ENCODE results near the gene GMEB2.
"Not testable (repeated sequence)": the region's sequence is repeated elsewhere in the genome, so short reads cannot be mapped to it uniquely, and the experiment has no call there.

GMEB2 gene

DNA sequence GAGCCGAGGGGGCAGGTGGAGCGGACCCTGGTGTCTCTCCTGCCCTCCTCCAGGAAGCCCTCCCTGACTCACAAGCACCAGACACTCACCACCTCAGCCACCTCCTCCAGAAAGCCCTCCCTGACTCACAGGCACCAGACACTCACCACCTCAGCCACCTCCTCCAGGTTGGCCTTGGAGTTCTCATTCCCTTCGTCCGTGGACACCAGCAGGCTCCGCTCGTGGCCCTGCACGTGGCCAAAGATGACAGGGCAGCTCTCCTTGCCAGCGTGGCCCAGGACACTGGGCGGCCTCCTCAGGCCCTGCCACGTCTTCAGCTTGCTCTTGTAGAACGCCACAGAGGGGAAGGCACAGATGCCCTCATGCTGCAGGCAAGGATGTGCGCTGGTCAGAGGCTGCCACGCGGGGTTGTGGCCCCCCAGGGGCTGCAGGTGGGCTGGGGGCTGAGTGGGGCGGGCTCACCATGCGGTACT lies 66.5 kb downstream of the GMEB2 start:
- DNase-seq (ENCODE audit: low spot score) = no peak

DNA sequence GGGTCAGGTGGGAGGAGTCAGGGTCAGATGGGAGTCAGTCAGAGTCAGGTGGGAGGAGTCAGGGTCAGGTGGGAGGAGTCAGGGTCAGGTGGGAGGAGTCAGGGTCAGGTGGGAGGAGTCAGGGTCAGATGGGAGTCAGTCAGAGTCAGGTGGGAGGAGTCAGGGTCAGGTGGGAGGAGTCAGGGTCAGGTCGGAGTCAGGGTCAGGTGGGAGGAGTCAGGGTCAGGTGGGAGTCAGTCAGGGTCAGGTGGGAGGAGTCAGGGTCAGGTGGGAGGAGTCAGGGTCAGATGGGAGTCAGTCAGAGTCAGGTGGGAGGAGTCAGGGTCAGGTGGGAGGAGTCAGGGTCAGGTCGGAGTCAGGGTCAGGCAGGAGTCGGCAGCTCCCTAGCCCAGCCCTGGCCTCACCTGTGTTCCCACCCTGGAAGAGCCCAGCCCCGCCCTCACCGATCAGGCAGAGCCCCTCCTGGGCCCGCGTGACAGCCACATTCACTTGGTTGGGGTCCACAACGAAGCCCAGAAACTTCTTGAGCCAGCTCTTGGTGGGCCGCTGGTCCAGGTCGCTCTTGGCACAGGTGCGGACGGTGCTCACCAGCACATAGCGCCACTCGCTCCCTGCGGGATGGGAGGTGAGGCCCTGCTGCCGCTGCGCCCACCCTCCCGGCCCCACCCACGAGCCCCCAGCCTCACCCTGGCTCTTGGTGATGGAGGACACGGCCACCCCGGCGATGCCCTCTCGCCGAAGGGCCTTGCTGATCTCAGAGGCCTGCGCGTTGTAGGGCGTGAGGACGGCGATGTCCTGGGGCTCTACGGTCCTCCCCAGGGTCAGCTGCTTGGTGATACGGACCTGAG lies 67.2 kb downstream of the GMEB2 start:
- DNase-seq (ENCODE audit: low spot score) = not testable (repeated sequence)

DNA sequence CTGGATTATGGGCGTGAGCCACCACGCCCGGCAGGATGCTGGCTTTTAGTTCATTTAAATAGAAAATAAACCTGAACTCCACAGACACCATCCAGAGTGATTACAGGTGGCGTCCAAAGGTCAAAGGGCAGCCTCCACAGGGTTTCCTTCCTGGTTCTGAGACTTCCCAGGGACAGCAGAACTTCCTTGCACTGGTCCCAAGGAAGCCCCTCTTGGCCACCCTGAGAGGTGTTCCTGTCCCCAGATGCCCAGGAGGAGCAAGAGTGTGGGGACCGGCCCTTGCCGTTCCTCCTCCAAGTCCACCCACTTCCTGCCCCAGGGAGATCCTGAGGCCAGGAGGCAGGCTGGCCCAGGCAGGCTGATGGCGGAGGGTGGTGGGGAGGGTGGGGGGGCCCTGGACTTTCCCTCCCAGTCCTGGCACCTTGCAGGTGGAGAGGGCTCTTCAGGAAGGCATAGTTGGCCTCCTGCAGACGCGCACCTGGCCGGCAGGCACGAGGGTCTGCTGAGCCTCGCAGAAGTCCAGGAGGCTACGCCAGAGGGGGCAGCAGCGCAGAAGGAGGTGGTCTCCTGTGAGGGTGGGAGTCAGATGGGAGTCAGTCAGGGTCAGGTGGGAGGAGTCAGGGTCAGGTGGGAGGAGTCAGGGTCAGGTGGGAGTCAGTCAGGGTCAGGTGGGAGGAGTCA lies 68.0 kb downstream of the GMEB2 start:
- DNase-seq (ENCODE audit: low spot score) = no peak

DNA sequence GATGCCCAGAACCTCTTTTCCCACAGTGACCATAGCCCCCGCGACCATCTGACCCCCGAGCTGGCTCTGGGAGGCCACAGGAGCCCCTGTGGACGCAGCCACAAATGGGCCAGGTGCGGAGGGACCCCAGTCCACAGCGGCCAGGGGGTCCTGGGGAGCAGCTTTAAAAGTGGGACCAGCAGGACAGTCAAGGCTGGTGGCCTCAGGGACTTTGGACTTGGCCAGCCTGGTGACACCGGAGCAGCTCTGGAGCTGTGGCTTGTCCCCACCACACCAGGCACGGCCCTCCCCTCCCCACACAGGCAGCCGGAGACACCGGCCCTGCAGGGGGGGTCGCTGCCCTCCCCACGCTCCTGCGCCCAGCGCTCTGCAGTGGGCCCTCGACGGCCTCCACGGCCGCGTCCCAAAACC lies 69.4 kb downstream of the GMEB2 start:
- no peak for DNase-seq (ENCODE audit: low spot score)

DNA sequence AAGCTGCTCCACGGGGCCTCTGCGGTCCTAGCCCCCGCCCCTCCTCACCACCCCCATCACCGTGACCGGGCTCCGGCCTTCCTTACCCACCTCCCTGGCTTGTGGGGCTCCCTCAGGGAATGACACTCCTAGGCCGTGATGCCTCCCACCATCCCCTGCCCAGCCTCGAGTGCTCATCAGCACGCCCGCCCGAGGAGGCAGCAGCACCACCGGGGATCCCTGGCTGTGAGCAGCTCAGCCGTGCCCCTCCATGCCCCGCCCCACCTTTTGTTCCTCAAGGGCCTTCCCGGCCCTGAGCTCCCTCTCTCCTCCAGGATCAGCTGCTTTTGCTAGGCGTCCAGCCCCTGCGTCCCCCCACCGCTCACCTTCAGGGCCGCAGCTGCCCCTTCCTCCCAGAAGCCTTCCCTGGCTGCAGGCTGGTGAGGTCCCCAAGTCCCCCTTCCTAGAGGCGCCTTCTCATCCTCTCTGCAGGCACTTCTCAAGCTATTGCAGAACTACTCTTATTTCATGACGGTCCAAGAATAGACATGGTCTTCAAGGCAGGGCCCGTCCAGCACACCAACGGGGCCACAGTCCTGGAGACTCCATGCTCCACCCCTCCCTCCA lies 69.9 kb downstream of the GMEB2 start:
- DNase-seq (ENCODE audit: low spot score) = no peak

DNA sequence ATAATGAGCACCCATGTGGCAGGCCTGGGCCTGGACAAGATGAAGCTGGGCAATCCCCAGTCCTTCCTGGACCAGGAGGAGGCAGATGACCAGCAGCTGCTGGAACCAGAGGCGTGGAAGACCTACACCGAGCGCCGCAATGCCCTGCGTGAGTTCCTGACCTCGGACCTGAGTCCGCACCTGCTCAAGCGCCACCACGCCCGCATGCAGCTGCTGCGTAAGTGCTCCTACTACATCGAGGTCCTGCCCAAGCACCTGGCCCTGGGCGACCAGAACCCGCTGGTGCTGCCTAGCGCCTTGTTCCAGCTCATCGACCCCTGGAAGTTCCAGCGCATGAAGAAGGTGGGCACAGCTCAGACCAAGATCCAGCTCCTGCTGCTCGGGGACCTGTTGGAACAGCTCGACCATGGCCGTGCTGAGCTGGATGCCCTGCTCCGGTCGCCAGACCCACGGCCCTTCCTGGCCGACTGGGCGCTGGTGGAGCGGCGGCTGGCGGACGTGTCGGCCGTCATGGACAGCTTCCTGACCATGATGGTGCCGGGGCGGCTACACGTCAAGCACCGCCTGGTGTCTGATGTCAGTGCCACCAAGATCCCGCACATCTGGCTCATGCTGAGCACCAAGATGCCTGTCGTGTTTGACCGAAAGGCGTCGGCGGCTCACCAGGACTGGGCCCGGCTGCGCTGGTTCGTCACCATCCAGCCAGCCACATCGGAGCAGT lies 71.1 kb downstream of the GMEB2 start:
- DNase-seq (ENCODE audit: low spot score) = no peak

DNA sequence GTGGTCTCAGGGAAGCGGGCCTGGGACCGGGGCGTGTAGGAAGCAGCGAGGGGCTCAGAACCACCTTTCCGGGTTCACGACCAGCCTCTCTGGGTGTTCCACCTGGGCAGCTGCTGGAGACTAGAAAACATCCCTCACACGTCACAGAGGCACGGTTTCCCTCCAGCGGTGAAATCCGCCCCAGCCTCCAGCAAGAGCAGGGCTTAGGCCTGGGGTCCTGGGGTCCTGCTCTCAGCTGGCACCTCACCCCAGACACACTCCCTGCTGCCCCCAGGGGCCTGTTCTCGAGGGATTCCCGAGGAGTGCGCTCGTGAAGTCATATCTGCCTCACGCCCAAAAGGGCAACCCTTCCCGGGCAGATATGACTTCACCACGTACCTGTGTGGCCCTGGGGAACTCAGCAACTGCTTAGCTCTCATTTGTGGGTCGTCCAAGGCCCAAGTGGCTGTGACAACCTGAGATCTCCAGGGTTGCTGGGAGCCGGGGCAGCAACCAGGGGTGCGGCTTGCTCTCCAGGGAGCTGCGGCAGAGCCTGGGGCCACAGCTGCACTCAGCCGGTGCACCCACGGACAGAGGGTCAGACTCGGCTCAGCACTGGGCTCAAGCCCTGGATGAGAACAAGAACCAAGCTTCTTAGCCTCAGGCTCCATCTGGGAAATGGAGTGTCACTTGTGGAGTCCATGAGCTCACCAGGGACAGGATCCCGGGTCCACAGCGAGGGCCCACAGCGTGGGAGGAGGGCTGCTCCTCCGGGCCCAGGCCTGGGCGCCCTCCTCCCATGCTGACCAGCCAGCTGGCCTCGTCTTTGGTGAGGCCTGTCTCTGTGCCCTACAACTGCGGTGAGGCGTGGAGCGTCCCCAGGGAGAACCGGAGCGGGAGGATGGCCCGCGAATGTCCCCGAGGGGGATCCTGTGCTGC lies 72.3 kb downstream of the GMEB2 start:
- no peak for DNase-seq (ENCODE audit: low spot score)

DNA sequence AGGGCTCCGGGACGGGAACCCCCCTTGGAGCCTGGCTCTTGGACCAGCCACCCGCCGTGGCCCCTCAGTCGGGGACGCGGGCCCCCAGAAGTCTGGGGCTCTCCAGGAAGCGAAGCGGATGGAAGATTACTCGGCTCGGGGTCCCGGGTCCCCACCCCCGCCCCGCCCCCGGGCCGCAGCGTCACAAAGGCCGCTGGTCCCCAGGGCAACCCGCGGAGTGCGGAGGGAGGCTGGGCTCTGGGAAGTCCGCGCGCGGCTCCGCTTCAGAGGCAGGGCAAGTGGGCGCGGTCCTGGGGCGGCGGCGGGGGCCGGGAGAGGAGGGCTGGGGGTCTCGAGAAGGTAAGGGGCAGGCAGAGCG lies 73.0 kb downstream of the GMEB2 start, which contains the start of gene FNDC11:
Gene FNDC11 (plus strand): TSS at position 227 of the 358 bp plus-strand sequence. CDS start 1,505 bp downstream, outside the sequence.
- DNase-seq (ENCODE audit: low spot score) = peak; percentile 27

DNA sequence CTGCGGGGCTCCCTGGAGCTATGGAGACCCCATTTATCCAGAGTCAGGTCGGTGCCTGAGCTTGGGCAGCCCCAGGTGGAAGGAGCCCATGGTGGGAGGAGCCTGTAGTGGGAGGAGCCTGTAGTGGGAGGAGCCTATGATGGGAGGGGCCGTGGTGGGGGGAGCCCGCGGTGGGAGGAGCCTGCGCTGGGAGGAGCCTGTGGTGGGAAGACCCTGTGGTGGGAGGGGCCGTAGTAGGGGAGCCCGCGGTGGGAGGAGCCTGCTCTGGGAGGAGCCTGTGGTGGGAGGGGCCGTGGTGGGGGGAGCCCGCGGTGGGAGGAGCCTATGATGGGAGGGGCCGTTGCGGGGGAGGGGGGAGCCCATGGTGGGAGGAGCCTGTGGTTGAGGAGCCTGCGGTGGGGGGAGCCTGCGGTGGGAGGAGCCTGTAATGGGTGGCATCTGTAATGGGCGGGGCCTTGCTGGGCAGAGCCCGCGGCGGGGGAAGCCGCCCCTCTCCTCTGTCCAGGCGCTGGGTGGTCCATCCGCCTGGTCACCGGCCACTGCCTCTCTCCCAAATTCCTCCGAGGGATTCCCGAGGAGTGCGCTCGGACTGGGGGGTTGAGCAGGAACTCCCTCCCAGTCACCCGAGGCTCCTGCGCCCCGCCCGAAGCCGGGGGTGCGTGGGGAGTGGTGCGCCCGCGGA lies 73.5 kb downstream of the GMEB2 start:
- DNase-seq (ENCODE audit: low spot score) = peak; percentile 87

DNA sequence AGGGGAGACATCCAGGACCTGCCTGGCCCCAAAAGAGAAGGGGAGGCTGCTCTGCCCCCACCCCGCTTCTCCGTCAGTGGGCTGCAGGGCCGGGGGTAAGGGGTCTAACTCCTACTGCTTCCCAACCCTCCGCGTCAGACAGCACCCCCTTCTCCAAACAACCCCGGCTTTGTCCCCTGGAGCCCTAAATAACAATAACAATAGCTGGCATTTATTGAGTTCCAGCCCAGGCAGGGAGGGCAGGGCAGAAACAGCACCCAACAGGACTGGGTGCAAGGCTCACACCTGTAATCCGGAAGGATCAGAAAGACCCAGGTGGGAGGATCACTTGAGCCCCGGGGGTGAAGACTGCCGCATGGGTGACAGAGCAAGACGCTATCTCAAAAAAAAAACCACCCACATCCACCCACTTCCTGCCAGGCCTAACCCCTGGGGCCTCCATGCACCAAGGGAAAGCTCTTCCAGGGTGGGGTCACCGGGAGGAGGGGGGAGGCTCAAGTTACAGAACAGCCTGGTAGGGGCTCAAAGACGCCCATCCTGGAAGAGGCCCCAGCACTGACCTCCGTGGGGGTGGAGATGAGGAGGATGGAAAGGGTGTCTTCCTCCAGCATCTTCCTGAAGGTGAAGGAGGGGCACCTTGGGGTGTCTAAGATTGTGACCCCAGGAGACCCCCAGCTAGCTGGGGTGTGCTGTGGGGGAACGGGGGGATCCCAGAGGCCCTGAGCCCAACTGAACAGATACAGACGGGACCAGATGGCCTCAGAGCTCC lies 74.2 kb downstream of the GMEB2 start:
- peak; percentile 72 for DNase-seq (ENCODE audit: low spot score)

DNA sequence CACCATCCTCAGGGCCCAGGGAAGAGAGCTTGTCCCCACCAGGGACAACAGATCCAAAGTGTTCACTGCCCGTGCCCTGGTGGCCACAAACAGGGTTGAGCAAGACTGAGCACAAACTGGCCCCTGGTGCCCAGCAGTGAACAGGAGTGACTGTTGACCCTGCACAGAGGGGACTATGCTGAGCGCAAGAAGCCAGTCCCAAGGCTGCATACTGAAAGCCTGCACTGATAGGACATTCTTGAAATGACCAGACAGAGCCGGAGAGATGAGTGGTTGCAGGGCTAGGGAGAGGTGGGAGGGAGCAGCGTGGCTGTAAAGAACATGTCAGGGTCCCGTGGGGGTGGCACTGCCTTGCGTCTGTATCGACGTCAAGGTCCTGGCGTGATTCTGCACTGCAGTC lies 75.8 kb downstream of the GMEB2 start:
- DNase-seq (ENCODE audit: low spot score) = no peak

DNA sequence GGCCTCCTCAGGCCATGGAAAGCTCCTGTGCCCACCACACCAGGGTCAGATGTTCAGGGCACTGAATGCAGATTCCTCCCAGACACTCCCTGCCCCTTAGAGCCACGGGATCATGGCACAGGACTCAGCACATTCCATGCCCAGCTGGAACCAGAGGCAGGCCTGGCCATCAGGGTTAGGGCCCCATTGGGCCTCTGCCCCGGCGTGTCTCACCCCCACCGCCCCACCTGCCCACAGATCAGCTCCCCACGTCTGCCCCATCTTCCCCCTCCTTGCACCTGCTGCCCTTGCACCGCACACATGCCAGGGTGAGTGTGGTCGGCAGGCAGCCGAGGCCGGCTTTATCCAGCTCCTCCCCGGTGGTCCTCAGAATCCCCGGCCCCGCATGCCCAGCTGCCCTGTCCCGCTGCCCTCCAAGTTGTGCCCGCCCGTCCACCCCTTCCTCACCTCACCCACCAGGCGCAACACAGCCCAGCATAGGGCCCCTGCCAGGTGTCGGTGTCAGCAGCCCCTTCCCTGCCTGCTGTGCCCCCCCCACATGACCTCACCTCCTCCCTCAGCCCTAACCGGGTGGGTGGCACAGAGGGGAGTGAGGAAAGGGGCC lies 77.1 kb downstream of the GMEB2 start:
- DNase-seq (ENCODE audit: low spot score) = no peak

DNA sequence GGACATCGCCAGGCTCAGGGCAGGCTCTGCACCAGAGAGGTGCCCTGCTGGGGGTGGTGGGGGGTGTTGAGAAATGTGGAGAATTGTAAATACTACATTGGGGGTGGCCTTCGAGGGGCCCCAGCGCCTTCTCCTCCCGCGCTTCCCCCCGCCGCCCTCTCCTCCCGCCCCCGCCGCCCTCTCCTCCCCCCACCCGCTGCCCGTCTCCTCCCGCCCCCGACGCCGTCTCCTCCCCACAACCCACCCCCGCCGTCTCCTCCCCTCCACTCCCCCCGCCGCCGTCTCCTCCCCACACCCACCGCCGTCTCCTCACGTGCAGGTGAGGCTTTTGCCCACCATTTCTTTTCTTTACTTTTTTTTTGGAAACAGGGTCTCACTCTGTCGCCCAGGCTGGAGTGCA lies 77.9 kb downstream of the GMEB2 start:
- no peak for DNase-seq (ENCODE audit: low spot score)

DNA sequence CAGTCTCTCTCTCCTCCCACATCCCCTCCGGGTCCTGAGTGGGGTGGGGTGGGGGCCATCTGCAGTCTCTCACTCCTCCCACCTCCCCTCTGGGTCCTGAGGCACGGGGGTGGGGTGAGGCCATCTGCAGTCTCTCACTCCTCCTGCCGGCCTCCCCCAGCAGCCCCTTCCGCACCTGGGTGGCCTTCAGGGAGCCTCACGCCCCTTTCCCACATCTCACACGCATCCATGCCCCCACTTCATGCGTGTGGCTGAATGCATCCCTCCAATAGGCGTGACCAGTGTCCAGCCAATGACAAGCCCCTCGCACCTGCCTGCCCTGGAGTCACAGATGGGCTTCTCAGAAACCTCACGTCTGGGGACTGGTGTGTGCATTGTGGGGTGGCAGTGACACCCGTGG lies 78.4 kb downstream of the GMEB2 start:
- no peak for DNase-seq (ENCODE audit: low spot score)

DNA sequence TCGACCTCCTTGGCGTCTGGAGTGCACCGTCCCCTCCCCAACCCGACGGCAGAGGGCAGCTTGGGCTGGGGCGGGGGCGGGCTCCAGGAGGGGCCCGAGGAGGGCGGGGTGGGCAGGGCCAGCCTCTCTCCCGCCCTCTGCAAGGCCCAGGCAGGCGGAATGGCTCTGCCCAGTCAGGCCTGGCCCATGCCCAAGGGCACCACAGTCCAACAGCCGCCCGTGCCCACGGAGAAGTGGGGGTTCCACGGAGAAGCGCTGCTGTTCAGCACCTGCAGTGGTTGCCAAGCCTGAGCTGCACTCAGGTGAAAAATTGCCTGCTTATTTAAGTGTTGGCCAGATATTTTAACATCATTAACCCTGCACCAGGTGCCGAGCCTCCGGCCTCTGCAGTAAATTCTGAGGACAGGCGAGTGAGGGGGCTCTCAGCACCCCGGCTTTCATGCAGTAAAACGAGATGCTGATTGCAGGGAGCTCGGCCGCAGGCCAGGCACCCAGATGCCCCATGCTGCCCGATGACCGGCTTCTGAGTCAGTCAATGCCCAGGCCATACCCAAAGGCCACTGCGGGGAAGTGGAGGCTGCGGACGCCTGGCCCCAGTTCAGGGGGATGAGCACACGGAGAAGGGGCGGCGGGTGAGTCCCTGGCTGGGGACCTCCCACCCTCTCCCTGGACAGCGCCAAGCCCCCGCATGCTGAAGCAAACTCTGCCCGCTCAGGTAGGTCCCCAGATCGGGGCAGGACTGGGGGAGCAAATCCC lies 79.0 kb downstream of the GMEB2 start, which contains the start of gene SRMS:
Gene SRMS (minus strand): TSS at position 25 of the 756 bp plus-strand sequence. CDS start 286 bp downstream, outside the sequence.
- no peak for DNase-seq (ENCODE audit: low spot score)

DNA sequence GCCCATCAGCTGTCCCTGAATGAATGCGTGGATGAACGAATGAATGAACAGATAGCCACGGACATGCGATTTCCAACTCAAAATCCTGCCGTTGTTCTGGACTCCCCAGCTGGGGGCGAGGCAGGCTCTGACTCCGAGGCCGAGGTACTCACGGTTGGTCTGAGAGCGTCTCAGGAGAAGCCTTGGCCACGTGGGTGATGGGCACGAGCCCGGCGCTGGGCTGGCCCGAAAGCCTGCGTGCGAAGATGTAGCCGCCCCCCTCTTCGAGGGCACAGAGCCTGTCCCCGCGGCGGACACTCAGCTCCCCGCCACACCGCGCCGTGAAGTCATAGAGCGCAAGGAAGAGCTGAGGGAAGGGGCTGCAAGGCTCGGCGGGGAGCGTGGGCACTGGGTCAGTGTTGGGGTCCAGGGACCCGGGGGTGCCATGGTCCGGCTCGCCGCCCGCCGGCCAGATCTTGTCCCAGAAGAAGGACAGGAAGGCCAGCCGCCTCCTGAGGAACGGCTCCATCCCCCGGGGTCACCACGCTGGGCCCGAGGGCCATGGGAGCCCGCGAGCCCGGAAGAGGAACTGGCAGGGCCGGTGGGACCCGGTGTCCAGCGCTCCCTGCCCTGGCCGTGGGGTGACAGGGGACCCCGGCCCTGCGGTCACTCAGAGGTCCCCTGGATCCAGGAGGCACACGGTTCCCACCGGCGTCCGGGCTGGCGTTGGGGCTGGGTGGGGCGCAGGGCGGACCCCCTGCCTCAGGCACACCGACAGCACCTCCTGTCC lies 79.8 kb downstream of the GMEB2 start:
- no peak for DNase-seq (ENCODE audit: low spot score)

DNA sequence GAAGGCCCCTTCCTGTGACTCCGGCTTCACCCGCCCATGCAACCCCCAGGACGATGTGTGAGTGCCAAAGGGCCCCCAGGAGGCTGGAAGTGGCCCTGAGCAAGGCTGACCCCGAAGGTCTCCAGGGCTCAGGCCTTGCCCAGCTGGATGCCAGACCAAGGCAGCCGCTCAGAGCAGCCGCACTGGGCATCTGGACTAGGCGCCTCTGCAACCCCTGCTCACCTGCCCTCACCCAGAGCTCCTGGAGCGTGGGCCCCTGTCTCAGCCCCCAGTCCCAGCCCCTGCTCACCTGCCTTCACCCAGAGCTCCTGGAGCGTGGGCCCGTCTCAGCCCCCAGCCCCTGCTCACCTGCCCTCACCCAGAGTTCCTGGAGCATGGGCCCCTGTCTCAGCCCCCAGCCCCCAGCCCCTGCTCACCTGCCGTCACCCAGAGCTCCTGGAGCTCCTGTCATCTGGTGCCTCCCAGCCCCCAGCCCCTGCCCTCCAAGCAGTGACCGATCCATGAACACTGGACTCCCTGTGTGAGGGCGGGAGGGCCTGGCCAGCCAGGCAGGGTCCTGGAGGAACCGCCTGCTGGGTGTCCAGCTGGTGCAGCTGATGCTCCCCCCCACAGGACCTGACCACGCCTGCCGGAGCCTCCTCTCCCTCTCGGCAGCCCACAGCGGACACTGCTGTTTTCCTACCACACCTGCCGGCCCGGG lies 80.5 kb downstream of the GMEB2 start:
- no peak for DNase-seq (ENCODE audit: low spot score)

Data from CD4-positive, alpha-beta T cell treated with Interleukin-6 at 100 ng/mL for 8 hours (primary cell).